DOHH2 (cell line): ENCODE measurements around the gene C16orf89.

ENCODE experiments used
- EZH2phosphoT487 ChIP-seq: fragments of 200-600 bp; sonication (generic); IDR thresholded peaks from 2 replicates; pipeline ENCODE4 v1.6.1; 2017; ENCODE audit warnings: borderline replicate concordance, mild to moderate bottlenecking, antibody characterized with exemption, low read length, moderate library complexity, mixed read lengths
- TF ChIP-seq, protein P1 (sequence below): fragments of 200-600 bp; sonication (generic); IDR thresholded peaks from one replicate; pipeline ENCODE4 v1.5.1; 2014; ENCODE audit warnings: antibody characterized with exemption, mild to moderate bottlenecking, low read depth, low read length; ENCODE audit not compliant: poor library complexity, severe bottlenecking

DNA sequence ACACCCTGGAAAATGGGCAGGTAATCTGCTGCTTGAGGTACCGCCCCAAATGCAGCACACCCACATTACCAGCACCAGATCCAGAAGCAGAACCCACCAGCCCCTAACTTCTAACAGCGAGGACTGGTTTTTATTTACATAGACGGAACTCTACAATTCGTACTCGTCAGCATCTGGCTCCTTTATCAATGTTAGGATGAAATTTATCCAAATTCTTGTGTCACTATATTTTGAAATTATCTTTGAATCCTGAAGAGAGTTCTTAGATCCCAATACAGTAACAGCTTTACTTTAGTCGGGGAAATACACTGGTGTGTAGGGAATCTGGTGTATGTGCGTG is 5.6 kb upstream of the C16orf89 start:
- TF ChIP-seq, protein P1, sequence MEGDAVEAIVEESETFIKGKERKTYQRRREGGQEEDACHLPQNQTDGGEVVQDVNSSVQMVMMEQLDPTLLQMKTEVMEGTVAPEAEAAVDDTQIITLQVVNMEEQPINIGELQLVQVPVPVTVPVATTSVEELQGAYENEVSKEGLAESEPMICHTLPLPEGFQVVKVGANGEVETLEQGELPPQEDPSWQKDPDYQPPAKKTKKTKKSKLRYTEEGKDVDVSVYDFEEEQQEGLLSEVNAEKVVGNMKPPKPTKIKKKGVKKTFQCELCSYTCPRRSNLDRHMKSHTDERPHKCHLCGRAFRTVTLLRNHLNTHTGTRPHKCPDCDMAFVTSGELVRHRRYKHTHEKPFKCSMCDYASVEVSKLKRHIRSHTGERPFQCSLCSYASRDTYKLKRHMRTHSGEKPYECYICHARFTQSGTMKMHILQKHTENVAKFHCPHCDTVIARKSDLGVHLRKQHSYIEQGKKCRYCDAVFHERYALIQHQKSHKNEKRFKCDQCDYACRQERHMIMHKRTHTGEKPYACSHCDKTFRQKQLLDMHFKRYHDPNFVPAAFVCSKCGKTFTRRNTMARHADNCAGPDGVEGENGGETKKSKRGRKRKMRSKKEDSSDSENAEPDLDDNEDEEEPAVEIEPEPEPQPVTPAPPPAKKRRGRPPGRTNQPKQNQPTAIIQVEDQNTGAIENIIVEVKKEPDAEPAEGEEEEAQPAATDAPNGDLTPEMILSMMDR: no peak
- no peak for TF ChIP-seq EZH2phosphoT487
